ENCODE measurements around the gene DOK5. TPM values are rescaled to one million over a fixed set of nuclear protein-coding genes. Genes with fewer than 3 reads are reported as not detected.

DOK5 gene
- total and polyA plus RNA-seq, 2 of the 8 experiments (the other 6 are each of a cell fraction or from before 2014, with no cell fraction given), result 8.9 to 15.0 TPM

DNA sequence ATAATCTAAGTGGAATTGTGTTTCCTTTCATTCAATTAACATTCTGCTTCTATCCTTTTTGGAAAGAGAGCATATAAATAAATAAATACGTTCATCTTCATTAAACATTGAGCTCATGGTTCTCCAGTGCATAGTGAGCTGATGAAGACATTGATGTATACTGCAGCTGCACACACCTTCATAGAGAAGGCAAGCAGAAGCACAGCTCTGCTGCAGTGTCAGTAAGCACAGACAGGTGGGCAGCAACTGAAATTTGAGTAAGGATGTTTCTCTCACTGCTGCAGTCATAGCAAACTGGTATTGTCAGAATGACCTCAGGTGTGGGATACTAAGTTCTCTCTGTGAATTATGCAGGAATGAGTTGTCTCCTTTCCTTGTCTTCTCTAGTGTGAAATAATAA lies 202.9 kb downstream of the DOK5 start:
- H2BK20ac ChIP-seq (ENCODE audit: low read length), result no peak overlapping the region
- no peaks in the 10 kb centered on the region for H3K23me2 ChIP-seq (ENCODE audit: low read depth, low read length)
- no peak overlapping the region for H3K14ac ChIP-seq (ENCODE audit: insufficient read length)
- H3K27ac ChIP-seq (ENCODE audit: low read depth, low read length), result no peak overlapping the region
- no peak overlapping the region for H2AK5ac ChIP-seq (ENCODE audit: low read depth, low read length)
- no peaks in the 10 kb centered on the region for H4K20me1 ChIP-seq (replicated peaks in 1 of 2; ENCODE audit: control insufficient read depth in 1 of 2, insufficient read depth in 2 of 2, low read length in 2 of 2)
- no peak overlapping the region for H2BK12ac ChIP-seq (ENCODE audit: low read depth, low read length)
- H3K36me3 ChIP-seq (ENCODE audit: control insufficient read depth in 2 of 4, insufficient read depth in 4 of 4, low read length in 3 of 4), result no peaks in the 10 kb centered on the region
- H2AFZ ChIP-seq (ENCODE audit: low read length), result no peak overlapping the region
- H3K9ac ChIP-seq (replicated peaks in 1 of 4; ENCODE audit: extremely low read depth in 1 of 4, low read depth in 3 of 4, low read length in 3 of 4), result no peak overlapping the region
- H4K8ac ChIP-seq (ENCODE audit: extremely low read depth, insufficient read depth, low read length), result no peak overlapping the region
- 83% methylated on average over 1 of the region's 1 CpG; no CpG with 5 or more reads in 1 of the 2 experiments for WGBS, 2 experiments (ENCODE audit: extremely low coverage in 1 of 2, insufficient coverage in 1 of 2, insufficient read length in 1 of 2, insufficient replicate concordance in 2 of 2, low coverage in 1 of 2, low lambda C conversion rate in 2 of 2, missing lambda C conversion rate in 1 of 2)
- peaks cover 0 to 3% (median under 1%) of the 10 kb centered on the region in 4 experiments; a peak in 3 of 7 replicates for H3K4me1 ChIP-seq (replicated peaks in 1 of 4; ENCODE audit: control insufficient read depth in 3 of 4, insufficient read depth in 4 of 4, low read length in 3 of 4)
- ChIA-PET CTCF (ENCODE audit: partially characterized antibody) (no interaction called here), POLR2A (ENCODE audit: partially characterized antibody) (no interaction called here)
- H3K56ac ChIP-seq (replicated peaks; ENCODE audit: insufficient read length, low read depth, low read length), result no peak overlapping the region
- no peak for FAIRE-seq
- no peak overlapping the region for H2BK5ac ChIP-seq (ENCODE audit: low read depth, low read length)
- no peak overlapping the region for H3K18ac ChIP-seq (ENCODE audit: extremely low read depth, low read length)
- no peak overlapping the region for H3K4me2 ChIP-seq (ENCODE audit: insufficient read depth in 1 of 2, low read depth in 2 of 2, low read length in 2 of 2)
- H3K4me3 ChIP-seq (ENCODE audit: extremely low read depth in 1 of 4, insufficient read depth in 2 of 4, low read depth in 3 of 4, low read length in 4 of 4), result no peak overlapping the region
- H3K4ac ChIP-seq (replicated peaks; ENCODE audit: insufficient read length, low read depth, low read length), result no peak overlapping the region
- 0 out of 7 replicates have a peak, but pooled peaks cover 0 to 2% (median 0%) of the 10 kb centered on the region in 4 experiments for H3K27me3 ChIP-seq (replicated peaks in 1 of 4; ENCODE audit: control insufficient read depth in 3 of 4, extremely low read depth in 1 of 4, insufficient read depth in 3 of 4, low read length in 3 of 4)
- H3K23ac ChIP-seq (ENCODE audit: insufficient read length), result no peak overlapping the region
- H2BK15ac ChIP-seq (ENCODE audit: low read length), result no peak overlapping the region
- H2BK120ac ChIP-seq (replicated peaks; ENCODE audit: low read depth, low read length), result no peak overlapping the region
- no peaks in the 10 kb centered on the region for H3K9me3 ChIP-seq (ENCODE audit: insufficient read depth in 2 of 2, low read depth in 1 of 2, low read length in 1 of 2)
- H4K91ac ChIP-seq (replicated peaks; ENCODE audit: insufficient read length, low read length), result no peak overlapping the region
- H4K5ac ChIP-seq (ENCODE audit: insufficient read length, low read depth, low read length), result no peak overlapping the region
- H3K79me2 ChIP-seq (ENCODE audit: control insufficient read depth in 1 of 2, insufficient read depth in 2 of 2, low read length in 2 of 2), result no peaks in the 10 kb centered on the region
- H3K79me1 ChIP-seq (ENCODE audit: low read depth, low read length), result no peaks in the 10 kb centered on the region
- DNase-seq (ENCODE audit: low read depth in 1 of 2, low spot score in 2 of 2), result no peak
- TF ChIP-seq RAD21 (IDR thresholded peaks at IDR 0.05 in 1 of 2, conservative IDR thresholded peaks at IDR 0.05 in 1 of 2; ENCODE audit: low read depth in 2 of 2, low read length in 2 of 2) (no peak), SIRT6 (IDR thresholded peaks at IDR 0.05; ENCODE audit: low read length) (no peak), BACH1 (IDR thresholded peaks at IDR 0.05; ENCODE audit: low read length) (no peak), JUND (IDR thresholded peaks at IDR 0.05; ENCODE audit: low read length) (no peak), EZH2 (IDR thresholded peaks at IDR 0.05; ENCODE audit: low read depth, low read length, severe bottlenecking) (no peak), RNF2 (IDR thresholded peaks at IDR 0.05; ENCODE audit: borderline replicate concordance, low read depth, low read length, missing control alignments, poor library complexity, severe bottlenecking) (no peak), FOSL1 (IDR thresholded peaks at IDR 0.05; ENCODE audit: insufficient read depth, low read depth, low read length) (no peak), YY1 (IDR thresholded peaks at IDR 0.05; ENCODE audit: low read depth, low read length) (no peak), TCF12 (IDR thresholded peaks at IDR 0.05; ENCODE audit: low read depth, low read length) (no peak)
- TF ChIP-seq, protein P1, sequence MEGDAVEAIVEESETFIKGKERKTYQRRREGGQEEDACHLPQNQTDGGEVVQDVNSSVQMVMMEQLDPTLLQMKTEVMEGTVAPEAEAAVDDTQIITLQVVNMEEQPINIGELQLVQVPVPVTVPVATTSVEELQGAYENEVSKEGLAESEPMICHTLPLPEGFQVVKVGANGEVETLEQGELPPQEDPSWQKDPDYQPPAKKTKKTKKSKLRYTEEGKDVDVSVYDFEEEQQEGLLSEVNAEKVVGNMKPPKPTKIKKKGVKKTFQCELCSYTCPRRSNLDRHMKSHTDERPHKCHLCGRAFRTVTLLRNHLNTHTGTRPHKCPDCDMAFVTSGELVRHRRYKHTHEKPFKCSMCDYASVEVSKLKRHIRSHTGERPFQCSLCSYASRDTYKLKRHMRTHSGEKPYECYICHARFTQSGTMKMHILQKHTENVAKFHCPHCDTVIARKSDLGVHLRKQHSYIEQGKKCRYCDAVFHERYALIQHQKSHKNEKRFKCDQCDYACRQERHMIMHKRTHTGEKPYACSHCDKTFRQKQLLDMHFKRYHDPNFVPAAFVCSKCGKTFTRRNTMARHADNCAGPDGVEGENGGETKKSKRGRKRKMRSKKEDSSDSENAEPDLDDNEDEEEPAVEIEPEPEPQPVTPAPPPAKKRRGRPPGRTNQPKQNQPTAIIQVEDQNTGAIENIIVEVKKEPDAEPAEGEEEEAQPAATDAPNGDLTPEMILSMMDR (IDR thresholded peaks at IDR 0.05; ENCODE audit: control extremely low read depth in 1 of 3, insufficient read depth in 1 of 3, low read depth in 1 of 3, low read length in 3 of 3), result no peak
- TF ChIP-seq, protein P2, sequence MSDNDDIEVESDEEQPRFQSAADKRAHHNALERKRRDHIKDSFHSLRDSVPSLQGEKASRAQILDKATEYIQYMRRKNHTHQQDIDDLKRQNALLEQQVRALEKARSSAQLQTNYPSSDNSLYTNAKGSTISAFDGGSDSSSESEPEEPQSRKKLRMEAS (IDR thresholded peaks at IDR 0.05), result no peak
